ENCODE data around the gene ARHGAP26.

The ARHGAP26 gene

GRCh38 chr5:142821733-142822487 lies 51.7 kb downstream of the ARHGAP26 start:
- no peak overlapping the region for H3K27ac ChIP-seq (ENCODE audit: low read depth, low read length, poor library complexity, severe bottlenecking)

DNA sequence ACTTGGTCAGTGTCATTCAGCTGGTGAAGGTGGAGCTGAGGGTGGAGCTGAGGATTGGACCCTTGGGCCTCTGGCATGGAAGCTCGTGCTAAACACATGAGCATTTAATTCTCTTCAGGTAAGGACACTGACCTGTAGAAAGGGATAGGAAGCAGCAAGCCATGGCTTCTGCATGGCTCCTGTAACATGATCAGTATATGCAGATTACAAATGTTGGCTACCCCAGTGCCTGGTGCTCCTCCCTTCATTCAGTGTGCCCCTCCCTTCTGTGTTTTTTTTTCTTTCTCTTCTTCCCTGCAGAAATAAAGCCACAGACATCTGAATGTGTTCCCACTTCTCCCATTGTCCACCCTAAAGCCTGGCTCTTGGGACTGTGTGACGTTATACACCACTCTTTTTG lies 52.9 kb downstream of the ARHGAP26 start:
- Histone ChIP-seq H3K27me3 (ENCODE audit: insufficient read depth, low read length) (0 out of 2 replicates have a peak, but pooled peaks cover 3% of the 10 kb centered on the region), H3K9me2 (ENCODE audit: low read depth, low read length) (no peaks in the 10 kb centered on the region), H3K27ac (ENCODE audit: low read depth, low read length, poor library complexity, severe bottlenecking) (no peak overlapping the region), H3K36me3 (ENCODE audit: insufficient read depth, low read length) (no peaks in the 10 kb centered on the region), H3K9me3 (ENCODE audit: low read length) (no peaks in the 10 kb centered on the region), H3K79me2 (ENCODE audit: insufficient read depth, low read length) (no peaks in the 10 kb centered on the region), H3K4me1 (ENCODE audit: insufficient read depth, low read length, severe bottlenecking) (no peaks in the 10 kb centered on the region), H2AFZ (ENCODE audit: low read length) (no peak overlapping the region), H3F3A (ENCODE audit: insufficient read depth, low read length) (no peaks in the 10 kb centered on the region), H3K4me2 (ENCODE audit: low read length) (no peak overlapping the region), H3K9ac (ENCODE audit: low read length) (no peak overlapping the region), H3K4me3 (ENCODE audit: low read depth, low read length, poor library complexity, severe bottlenecking) (no peak overlapping the region), H4K20me1 (ENCODE audit: insufficient read depth, low read length) (no peaks in the 10 kb centered on the region)
- no peak for TF ChIP-seq EZH2 (IDR thresholded peaks at IDR 0.05; ENCODE audit: borderline replicate concordance, low read length)
- TF ChIP-seq, protein P1, sequence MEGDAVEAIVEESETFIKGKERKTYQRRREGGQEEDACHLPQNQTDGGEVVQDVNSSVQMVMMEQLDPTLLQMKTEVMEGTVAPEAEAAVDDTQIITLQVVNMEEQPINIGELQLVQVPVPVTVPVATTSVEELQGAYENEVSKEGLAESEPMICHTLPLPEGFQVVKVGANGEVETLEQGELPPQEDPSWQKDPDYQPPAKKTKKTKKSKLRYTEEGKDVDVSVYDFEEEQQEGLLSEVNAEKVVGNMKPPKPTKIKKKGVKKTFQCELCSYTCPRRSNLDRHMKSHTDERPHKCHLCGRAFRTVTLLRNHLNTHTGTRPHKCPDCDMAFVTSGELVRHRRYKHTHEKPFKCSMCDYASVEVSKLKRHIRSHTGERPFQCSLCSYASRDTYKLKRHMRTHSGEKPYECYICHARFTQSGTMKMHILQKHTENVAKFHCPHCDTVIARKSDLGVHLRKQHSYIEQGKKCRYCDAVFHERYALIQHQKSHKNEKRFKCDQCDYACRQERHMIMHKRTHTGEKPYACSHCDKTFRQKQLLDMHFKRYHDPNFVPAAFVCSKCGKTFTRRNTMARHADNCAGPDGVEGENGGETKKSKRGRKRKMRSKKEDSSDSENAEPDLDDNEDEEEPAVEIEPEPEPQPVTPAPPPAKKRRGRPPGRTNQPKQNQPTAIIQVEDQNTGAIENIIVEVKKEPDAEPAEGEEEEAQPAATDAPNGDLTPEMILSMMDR (IDR thresholded peaks at IDR 0.05; ENCODE audit: low read length), result no peak

More at GRCh38 chr5:142821733-142822487, 51.7 kb downstream of the ARHGAP26 start:
- Histone ChIP-seq H3K79me2 (ENCODE audit: insufficient read depth, low read length) (no peaks in the 10 kb centered on the region), H3K4me1 (ENCODE audit: insufficient read depth, low read length, severe bottlenecking) (no peaks in the 10 kb centered on the region), H3K4me2 (ENCODE audit: low read length) (no peak overlapping the region), H3K9ac (ENCODE audit: low read length) (no peak overlapping the region), H3K36me3 (ENCODE audit: insufficient read depth, low read length) (no peaks in the 10 kb centered on the region), H3K27me3 (ENCODE audit: insufficient read depth, low read length) (0 out of 2 replicates have a peak, but pooled peaks cover 3% of the 10 kb centered on the region), H2AFZ (ENCODE audit: low read length) (no peak overlapping the region), H3K4me3 (ENCODE audit: low read depth, low read length, poor library complexity, severe bottlenecking) (no peak overlapping the region), H3K9me2 (ENCODE audit: low read depth, low read length) (no peaks in the 10 kb centered on the region), H3K9me3 (ENCODE audit: low read length) (no peaks in the 10 kb centered on the region), H4K20me1 (ENCODE audit: insufficient read depth, low read length) (no peaks in the 10 kb centered on the region), H3F3A (ENCODE audit: insufficient read depth, low read length) (no peaks in the 10 kb centered on the region)
- TF ChIP-seq, protein P1 (IDR thresholded peaks at IDR 0.05; ENCODE audit: low read length), result no peak
- no peak for TF ChIP-seq EZH2 (IDR thresholded peaks at IDR 0.05; ENCODE audit: borderline replicate concordance, low read length)

GRCh38 chr5:142823806-142824205 lies 53.6 kb downstream of the ARHGAP26 start:
- TF ChIP-seq EZH2 (IDR thresholded peaks at IDR 0.05; ENCODE audit: borderline replicate concordance, low read length), result no peak
- TF ChIP-seq, protein P1 (IDR thresholded peaks at IDR 0.05; ENCODE audit: low read length), result no peak
- Histone ChIP-seq H3F3A (ENCODE audit: insufficient read depth, low read length) (no peaks in the 10 kb centered on the region), H3K9me3 (ENCODE audit: low read length) (no peaks in the 10 kb centered on the region), H3K4me1 (ENCODE audit: insufficient read depth, low read length, severe bottlenecking) (no peaks in the 10 kb centered on the region), H3K9me2 (ENCODE audit: low read depth, low read length) (no peaks in the 10 kb centered on the region), H3K27ac (ENCODE audit: low read depth, low read length, poor library complexity, severe bottlenecking) (no peak overlapping the region), H3K4me2 (ENCODE audit: low read length) (no peak overlapping the region), H4K20me1 (ENCODE audit: insufficient read depth, low read length) (no peaks in the 10 kb centered on the region), H3K9ac (ENCODE audit: low read length) (no peak overlapping the region), H3K27me3 (ENCODE audit: insufficient read depth, low read length) (0 out of 2 replicates have a peak, but pooled peaks cover 3% of the 10 kb centered on the region), H3K36me3 (ENCODE audit: insufficient read depth, low read length) (no peaks in the 10 kb centered on the region), H3K4me3 (ENCODE audit: low read depth, low read length, poor library complexity, severe bottlenecking) (no peak overlapping the region), H2AFZ (ENCODE audit: low read length) (no peak overlapping the region), H3K79me2 (ENCODE audit: insufficient read depth, low read length) (no peaks in the 10 kb centered on the region)
